Endodermal cell (in vitro differentiated cells): Measurements from ENCODE around the gene MBD3. TPM values are rescaled to one million over a fixed set of nuclear protein-coding genes. Genes with fewer than 3 reads are reported as not detected.

Experiments
- DNase-seq: peaks from one replicate; pipeline ENCODE4 v3.0.0-alpha.2; 2017
- H3K27ac ChIP-seq: 2 replicates; pipeline ENCODE4 v1.5.1; 2013; ENCODE audit warnings: mild to moderate bottlenecking, low read depth, low read length, moderate library complexity
- H3K27me3 ChIP-seq: 2 replicates; pipeline ENCODE4 v1.6.1; 2013; ENCODE audit warnings: mild to moderate bottlenecking, low read length, moderate library complexity; ENCODE audit not compliant: insufficient read depth, control insufficient read depth, poor library complexity, severe bottlenecking
- H3K36me3 ChIP-seq: 2 replicates; pipeline ENCODE4 v1.7.0; 2013; ENCODE audit warnings: mild to moderate bottlenecking, low read length, moderate library complexity; ENCODE audit not compliant: control insufficient read depth, insufficient read depth
- H3K4me1 ChIP-seq: one replicate; pipeline ENCODE4 v1.7.0; 2013; ENCODE audit warnings: low read length; ENCODE audit not compliant: control insufficient read depth, insufficient read depth
- H3K4me3 ChIP-seq: 2 replicates; pipeline ENCODE4 v1.5.1; 2013; ENCODE audit warnings: mild to moderate bottlenecking, low read length, moderate library complexity
- H3K9ac ChIP-seq: 2 replicates; pipeline ENCODE4 v1.6.1; 2013; ENCODE audit warnings: mild to moderate bottlenecking, low read length, moderate library complexity; ENCODE audit not compliant: poor library complexity, severe bottlenecking; ENCODE audit errors: extremely low read depth
- H3K9me3 ChIP-seq: 2 replicates; pipeline ENCODE4 v1.6.1; 2013; ENCODE audit warnings: mild to moderate bottlenecking, low read length, moderate library complexity; ENCODE audit not compliant: control insufficient read depth
- H3K27ac Mint-ChIP-seq: 2 replicates; pipeline ENCODE4 v1.8.0; 2020; ENCODE audit warnings: mixed read lengths
- H3K27me3 Mint-ChIP-seq: 2 replicates; pipeline ENCODE4 v1.8.0; 2021; ENCODE audit warnings: mild to moderate bottlenecking, mixed read lengths; ENCODE audit not compliant: insufficient read depth
- H3K36me3 Mint-ChIP-seq: 2 replicates; pipeline ENCODE4 v1.8.0; 2020; ENCODE audit warnings: low read depth, mixed read lengths
- H3K4me1 Mint-ChIP-seq: 2 replicates; pipeline ENCODE4 v1.8.0; 2020; ENCODE audit warnings: mixed read lengths
- H3K4me3 Mint-ChIP-seq: 2 replicates; pipeline ENCODE4 v1.8.0; 2020; ENCODE audit warnings: mild to moderate bottlenecking, moderate library complexity, mixed read lengths
- H3K9me3 Mint-ChIP-seq: 2 replicates; pipeline ENCODE4 v1.8.0; 2020; ENCODE audit warnings: mild to moderate bottlenecking, mixed read lengths
- WGBS, 2 experiments: methylation state at CpG; one replicate each; pipeline versions ENCODE4 v1.1.5 to v1.1.7; 2013; ENCODE audit warnings: missing lambda C conversion rate in 2 of 2, mixed read lengths in 1 of 2; ENCODE audit not compliant: insufficient coverage in 1 of 2, insufficient read length in 1 of 2; 5-methylcytosine and 5-hydroxymethylcytosine counted together
- total RNA-seq, 2 donors: library from RNA; stranded (reverse); fragmentation: NEBNext Ultra II Directional in 1 of 2; extraction: Animal tissue kit (Norgen Biotek cat#: 25700) in 1 of 2; gene quantifications; 2 replicates in 1 of 2; 3 replicates in 1 of 2; pipeline ENCODE4 v1.2.1, GENCODE V29; 2021
- TF ChIP-seq, protein P1 (sequence below): fragments of 200-600 bp; sonication (generic); conservative IDR thresholded peaks from 2 replicates; pipeline ENCODE4 v1.5.0; 2021; ENCODE audit warnings: antibody characterized with exemption, mild to moderate bottlenecking

Gene MBD3
- total RNA-seq, 2 donors from 2014 or later = 108 TPM

- TF ChIP-seq, protein P1, sequence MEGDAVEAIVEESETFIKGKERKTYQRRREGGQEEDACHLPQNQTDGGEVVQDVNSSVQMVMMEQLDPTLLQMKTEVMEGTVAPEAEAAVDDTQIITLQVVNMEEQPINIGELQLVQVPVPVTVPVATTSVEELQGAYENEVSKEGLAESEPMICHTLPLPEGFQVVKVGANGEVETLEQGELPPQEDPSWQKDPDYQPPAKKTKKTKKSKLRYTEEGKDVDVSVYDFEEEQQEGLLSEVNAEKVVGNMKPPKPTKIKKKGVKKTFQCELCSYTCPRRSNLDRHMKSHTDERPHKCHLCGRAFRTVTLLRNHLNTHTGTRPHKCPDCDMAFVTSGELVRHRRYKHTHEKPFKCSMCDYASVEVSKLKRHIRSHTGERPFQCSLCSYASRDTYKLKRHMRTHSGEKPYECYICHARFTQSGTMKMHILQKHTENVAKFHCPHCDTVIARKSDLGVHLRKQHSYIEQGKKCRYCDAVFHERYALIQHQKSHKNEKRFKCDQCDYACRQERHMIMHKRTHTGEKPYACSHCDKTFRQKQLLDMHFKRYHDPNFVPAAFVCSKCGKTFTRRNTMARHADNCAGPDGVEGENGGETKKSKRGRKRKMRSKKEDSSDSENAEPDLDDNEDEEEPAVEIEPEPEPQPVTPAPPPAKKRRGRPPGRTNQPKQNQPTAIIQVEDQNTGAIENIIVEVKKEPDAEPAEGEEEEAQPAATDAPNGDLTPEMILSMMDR = no peak
- Mint-ChIP-seq H3K27me3 (peaks cover 64% of the 10 kb centered on the region), H3K27ac (no peak overlapping the region), H3K4me1 (peaks cover 3% of the 10 kb centered on the region), H3K4me3 (peak overlapping the region; percentile 49), H3K9me3 (no peaks in the 10 kb centered on the region), H3K36me3 (no peaks in the 10 kb centered on the region)
- H3K4me3 ChIP-seq = no peak overlapping the region
- H3K27me3 ChIP-seq = peaks cover 49% of the 10 kb centered on the region
- no peak for DNase-seq
- no peak overlapping the region for H3K9ac ChIP-seq
- H3K4me1 ChIP-seq = no peaks in the 10 kb centered on the region
- no peaks in the 10 kb centered on the region for H3K9me3 ChIP-seq
- WGBS, 2 experiments = 11 to 21% methylated on average over 11 to 49 of the region's 49 CpGs
- no peak overlapping the region for H3K27ac ChIP-seq
- H3K36me3 ChIP-seq = no peaks in the 10 kb centered on the region
These were observed 68.2 kb downstream of the MBD3 start for GRCh38 chr19:1524287-1524971.

Other genes with a start within 250 kb of the MBD3 start
- gene NDUFS7, start 209.0 kb downstream of the MBD3 start, total RNA-seq = 10 to 100 TPM; 57.0 to 62.5 TPM
- gene GAMT, start 191.3 kb downstream of the MBD3 start, total RNA-seq = 10 to 100 TPM; 38.4 to 49.6 TPM
- 100 to 1,000 TPM; 154 to 179 TPM for gene DAZAP1, start 185.3 kb downstream of the MBD3 start, total RNA-seq
- gene RPS15, start 154.5 kb downstream of the MBD3 start, total RNA-seq = 1,000 to 10,000 TPM; 1,298 to 1,321 TPM
- under 1 TPM; 0.38 to 0.57 TPM for gene APC2, start 142.7 kb downstream of the MBD3 start, total RNA-seq
- gene C19orf25, start 113.7 kb downstream of the MBD3 start, total RNA-seq = 10 to 100 TPM; 40.0 to 51.1 TPM
- 10 to 100 TPM; 25.2 to 31.6 TPM for gene PCSK4, start 102.5 kb downstream of the MBD3 start, total RNA-seq
- gene REEP6, start 101.7 kb downstream of the MBD3 start, total RNA-seq = 10 to 100 TPM; 24.7 to 49.4 TPM
- 1 to 10 TPM; 4.1 to 4.8 TPM for gene ADAMTSL5, start 79.8 kb downstream of the MBD3 start, total RNA-seq
- under 1 TPM in 1 of 2 donors, not detected in 1; 0.48 TPM for gene PLK5, start 68.8 kb downstream of the MBD3 start, total RNA-seq
- gene MEX3D, start 24.5 kb downstream of the MBD3 start, total RNA-seq = 100 to 1,000 TPM in 1 of 2 donors, 10 to 100 TPM in 1; 94.1 to 103 TPM
- 100 to 1,000 TPM; 171 to 195 TPM for gene UQCR11, start 12.6 kb upstream of the MBD3 start, total RNA-seq
- 100 to 1,000 TPM; 233 to 268 TPM for gene TCF3, start 59.8 kb upstream of the MBD3 start, total RNA-seq
- under 1 TPM in 1 of 2 donors, not detected in 1; 0.04 TPM for gene ONECUT3, start 160.6 kb upstream of the MBD3 start, total RNA-seq
- 1 to 10 TPM; 2.3 to 3.4 TPM for gene ATP8B3, start 219.4 kb upstream of the MBD3 start, total RNA-seq